Measurements from ENCODE around the gene NALF2. TPM values are rescaled to one million over a fixed set of nuclear protein-coding genes. Genes with fewer than 3 reads are reported as not detected.

The NALF2 gene
- total RNA-seq, 2 donors from 2014 or later, result 0.31 to 0.69 TPM

DNA sequence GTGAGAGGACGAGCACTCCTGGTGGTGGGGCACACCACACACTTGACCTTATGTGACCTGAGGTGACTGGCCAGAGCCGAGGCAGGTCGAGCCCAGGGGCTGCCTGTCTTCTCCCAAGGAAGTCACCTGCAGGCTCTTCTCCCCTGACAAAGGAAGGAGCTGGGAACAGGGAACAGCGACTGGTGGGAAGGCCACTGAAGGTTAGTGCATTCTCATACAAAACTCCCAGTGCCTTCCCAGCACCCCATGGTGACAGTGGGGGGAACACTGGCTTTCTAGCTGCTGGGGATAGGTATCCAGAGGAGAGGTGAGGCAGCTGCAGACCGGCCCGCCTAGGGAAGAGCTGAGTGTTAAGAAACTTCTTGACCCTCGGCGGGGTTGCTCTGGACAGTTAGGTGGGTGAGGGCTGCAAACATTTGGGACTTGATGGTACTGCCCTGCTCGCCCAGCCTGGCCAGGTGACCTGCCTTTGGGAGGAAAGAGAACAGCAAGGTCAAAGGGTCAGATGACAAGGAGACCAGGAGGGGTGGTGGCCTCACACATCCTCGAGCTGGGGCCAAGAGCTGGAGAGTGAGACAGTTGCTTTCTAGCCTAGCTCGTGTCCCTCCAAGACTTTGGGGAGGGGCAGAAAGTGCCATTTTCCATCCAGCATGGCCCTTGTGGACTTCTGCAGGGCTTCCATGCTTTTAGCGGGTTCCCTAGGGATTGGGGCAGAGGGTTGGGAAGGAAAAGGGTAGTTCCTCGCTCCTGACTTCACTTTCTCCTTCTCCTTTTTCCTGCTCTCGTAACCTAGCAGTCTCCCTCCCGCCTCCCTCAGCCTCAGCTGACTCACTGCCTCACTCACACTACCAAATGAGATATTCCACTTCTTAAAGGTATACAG lies 2.7 kb downstream of the NALF2 start:
- Mint-ChIP-seq H3K4me1 (ENCODE audit: low read depth) (peaks cover 4% of the 10 kb centered on the region), H3K27me3 (ENCODE audit: low read depth) (peaks cover 48% of the 10 kb centered on the region), H3K27ac (no peak overlapping the region), H3K9me3 (no peaks in the 10 kb centered on the region), H3K4me3 (no peak overlapping the region), H3K36me3 (ENCODE audit: insufficient read depth in 2 of 2) (no peaks in the 10 kb centered on the region)
- DNase-seq (no peak), ATAC-seq (replicated peaks in 1 of 2) (no peak)

DNA sequence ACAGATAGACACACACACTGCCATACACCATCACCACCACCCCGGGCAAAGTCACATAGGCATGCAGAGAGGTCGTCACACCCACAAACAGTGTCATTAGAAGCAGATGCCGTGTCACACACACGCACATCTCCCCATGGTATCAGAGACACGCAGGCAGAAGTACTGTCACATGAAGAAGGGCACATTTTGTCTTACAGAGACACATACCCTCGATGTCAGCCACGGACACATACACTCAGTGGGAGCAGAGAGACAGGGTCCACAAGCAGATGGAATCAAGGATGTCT lies 3.3 kb downstream of the NALF2 start:
- Mint-ChIP-seq H3K9me3 (no peaks in the 10 kb centered on the region), H3K27ac (no peak overlapping the region), H3K4me1 (ENCODE audit: low read depth) (peaks cover 4% of the 10 kb centered on the region), H3K4me3 (no peak overlapping the region), H3K36me3 (ENCODE audit: insufficient read depth in 2 of 2) (no peaks in the 10 kb centered on the region), H3K27me3 (ENCODE audit: low read depth) (peaks cover 52% of the 10 kb centered on the region)
- ATAC-seq (replicated peaks in 1 of 2) (no peak), DNase-seq (no peak)

DNA sequence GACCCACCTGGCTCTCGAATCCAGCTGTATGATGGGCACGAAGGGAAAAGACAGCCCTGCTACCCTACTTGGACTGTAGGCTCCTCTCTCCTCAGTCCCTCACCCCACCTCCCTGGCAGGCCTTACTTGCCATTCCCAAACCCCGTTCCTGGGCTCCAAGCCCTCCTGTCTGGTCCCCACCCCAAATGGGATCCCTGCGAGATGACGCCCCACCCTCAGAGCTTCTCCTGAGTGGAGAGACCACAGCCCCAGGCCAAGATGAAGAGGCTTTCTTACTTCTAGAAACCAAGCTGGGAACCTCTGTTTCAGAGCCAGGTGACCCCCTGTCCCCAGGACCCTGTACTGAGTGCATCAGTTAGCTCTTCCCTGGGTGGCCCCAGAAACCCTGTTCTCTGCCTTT lies 4.5 kb downstream of the NALF2 start:
- H3K4me3 Mint-ChIP-seq, result no peak overlapping the region
- no peak overlapping the region for H3K27ac Mint-ChIP-seq
- H3K27me3 Mint-ChIP-seq (ENCODE audit: low read depth), result peaks cover 52% of the 10 kb centered on the region
- no peak for ATAC-seq (replicated peaks in 1 of 2)
- H3K36me3 Mint-ChIP-seq (ENCODE audit: insufficient read depth in 2 of 2), result no peaks in the 10 kb centered on the region
- H3K9me3 Mint-ChIP-seq, result no peaks in the 10 kb centered on the region
- peaks cover 4% of the 10 kb centered on the region for H3K4me1 Mint-ChIP-seq (ENCODE audit: low read depth)
- no peak for DNase-seq

DNA sequence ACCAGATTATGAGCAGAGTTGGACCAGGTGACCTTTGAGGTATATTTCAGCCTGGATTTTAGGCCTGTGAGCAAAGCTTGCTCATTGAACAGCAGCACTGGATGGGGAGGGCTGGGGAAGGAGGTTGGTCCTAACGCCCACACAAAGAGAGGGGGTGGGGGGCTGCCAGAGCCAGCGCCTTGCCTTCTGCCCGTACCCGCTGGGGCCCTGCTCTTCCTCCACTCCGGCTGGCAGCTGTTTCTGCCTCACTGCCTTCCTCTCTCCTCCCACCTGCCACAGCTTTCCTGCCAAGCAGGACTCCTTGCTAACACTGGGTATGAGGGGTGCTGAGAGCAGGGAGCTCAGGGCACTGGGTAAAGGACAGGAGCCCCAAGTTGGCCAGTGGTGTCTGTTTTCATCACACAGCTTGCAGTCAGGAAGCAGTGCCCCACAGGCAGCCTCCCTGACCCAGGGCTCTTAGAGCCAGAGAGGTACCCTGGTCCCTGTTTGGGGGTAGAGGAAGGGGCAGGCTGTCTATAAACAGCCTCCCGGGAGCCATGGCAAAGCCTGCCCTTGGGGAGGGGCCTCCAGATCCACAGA lies 6.1 kb downstream of the NALF2 start:
- Mint-ChIP-seq H3K27me3 (ENCODE audit: low read depth) (peaks cover 56% of the 10 kb centered on the region), H3K27ac (no peak overlapping the region), H3K4me1 (ENCODE audit: low read depth) (peaks cover 4% of the 10 kb centered on the region), H3K4me3 (no peak overlapping the region), H3K36me3 (ENCODE audit: insufficient read depth in 2 of 2) (no peaks in the 10 kb centered on the region), H3K9me3 (no peaks in the 10 kb centered on the region)
- DNase-seq (no peak), ATAC-seq (replicated peaks in 1 of 2) (no peak)

DNA sequence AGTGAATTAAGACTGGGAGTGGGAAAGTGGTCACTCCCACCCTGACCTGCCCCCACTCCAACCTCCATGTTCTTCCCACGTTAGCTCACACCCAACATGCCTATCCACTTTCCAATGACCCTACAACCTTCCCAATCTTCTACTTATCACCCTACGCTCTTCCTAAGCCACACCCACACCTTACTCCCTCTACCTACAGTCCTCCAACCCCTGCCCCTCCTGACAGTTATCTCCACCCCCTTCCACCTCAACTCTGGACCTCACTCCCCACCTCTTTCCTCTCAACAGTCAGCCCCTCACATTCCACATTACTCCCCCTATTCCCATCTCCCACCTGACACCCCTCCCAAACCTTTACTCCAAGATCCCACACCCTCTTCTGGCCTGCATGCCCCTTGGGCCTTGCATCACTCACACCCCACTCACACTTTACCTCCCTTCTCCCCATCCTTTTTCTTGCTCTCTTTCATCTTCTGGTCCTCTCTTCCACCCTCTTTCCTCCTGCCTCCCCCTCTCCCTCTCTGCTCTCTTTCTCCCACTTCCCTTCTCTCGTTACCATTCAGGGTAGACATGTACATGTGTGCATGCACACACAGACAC lies 6.9 kb downstream of the NALF2 start:
- no peak overlapping the region for H3K4me3 Mint-ChIP-seq
- no peaks in the 10 kb centered on the region for H3K9me3 Mint-ChIP-seq
- no peaks in the 10 kb centered on the region for H3K36me3 Mint-ChIP-seq (ENCODE audit: insufficient read depth in 2 of 2)
- H3K4me1 Mint-ChIP-seq (ENCODE audit: low read depth), result no peaks in the 10 kb centered on the region
- ATAC-seq (replicated peaks in 1 of 2) (no peak), DNase-seq (no peak)
- peaks cover 57% of the 10 kb centered on the region for H3K27me3 Mint-ChIP-seq (ENCODE audit: low read depth)
- no peak overlapping the region for H3K27ac Mint-ChIP-seq

DNA sequence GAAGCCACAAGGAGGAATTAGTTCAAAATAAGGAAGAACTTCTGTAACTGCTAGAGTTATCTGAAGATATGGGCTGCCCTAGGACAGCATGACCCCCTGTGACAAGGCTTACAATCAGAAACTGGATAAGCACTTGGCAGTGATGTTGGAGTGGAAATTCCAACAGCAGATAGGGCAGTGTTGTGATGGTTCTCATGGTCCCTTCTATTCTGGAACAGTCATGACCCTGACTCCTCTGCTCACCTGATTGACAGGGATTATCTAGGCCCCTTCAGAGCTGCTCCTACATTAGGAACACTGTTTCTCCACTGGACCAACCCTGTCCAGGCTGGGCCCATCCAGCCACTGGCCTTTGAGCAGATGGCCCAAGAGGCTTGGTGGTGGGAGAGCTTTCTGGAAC lies 17.9 kb downstream of the NALF2 start:
- Mint-ChIP-seq H3K27me3 (ENCODE audit: low read depth) (peaks cover 45% of the 10 kb centered on the region), H3K4me3 (no peak overlapping the region), H3K36me3 (ENCODE audit: insufficient read depth in 2 of 2) (no peaks in the 10 kb centered on the region), H3K27ac (no peak overlapping the region), H3K9me3 (no peaks in the 10 kb centered on the region), H3K4me1 (ENCODE audit: low read depth) (no peaks in the 10 kb centered on the region)
- ATAC-seq (replicated peaks in 1 of 2), result no peak
- DNase-seq, result no peak

DNA sequence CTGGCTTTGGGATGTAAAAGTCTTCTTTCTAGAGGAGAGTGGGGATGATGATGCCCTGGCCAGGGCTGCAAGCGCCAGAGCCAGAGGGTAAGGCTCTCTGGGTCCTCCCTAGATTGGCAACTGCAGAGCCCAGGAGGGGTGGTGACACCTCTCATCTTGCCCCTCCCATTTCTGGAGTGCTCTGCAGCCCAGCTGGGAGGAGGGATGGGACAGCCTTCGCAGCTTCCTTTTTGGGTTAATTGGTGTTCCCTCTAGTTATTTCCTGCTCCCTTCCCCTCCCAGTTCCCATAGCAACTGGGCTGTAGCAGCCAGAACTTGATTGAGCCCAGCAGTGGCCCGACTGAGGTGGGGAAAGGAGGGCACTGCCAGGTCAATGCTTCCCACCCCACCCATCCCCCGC lies 19.2 kb downstream of the NALF2 start:
- Mint-ChIP-seq H3K27me3 (ENCODE audit: low read depth) (peaks cover 39% of the 10 kb centered on the region), H3K4me3 (no peak overlapping the region), H3K36me3 (ENCODE audit: insufficient read depth in 2 of 2) (no peaks in the 10 kb centered on the region), H3K9me3 (no peaks in the 10 kb centered on the region), H3K4me1 (ENCODE audit: low read depth) (no peaks in the 10 kb centered on the region), H3K27ac (no peak overlapping the region)
- no peak for ATAC-seq (replicated peaks in 1 of 2)
- DNase-seq, result no peak

DNA sequence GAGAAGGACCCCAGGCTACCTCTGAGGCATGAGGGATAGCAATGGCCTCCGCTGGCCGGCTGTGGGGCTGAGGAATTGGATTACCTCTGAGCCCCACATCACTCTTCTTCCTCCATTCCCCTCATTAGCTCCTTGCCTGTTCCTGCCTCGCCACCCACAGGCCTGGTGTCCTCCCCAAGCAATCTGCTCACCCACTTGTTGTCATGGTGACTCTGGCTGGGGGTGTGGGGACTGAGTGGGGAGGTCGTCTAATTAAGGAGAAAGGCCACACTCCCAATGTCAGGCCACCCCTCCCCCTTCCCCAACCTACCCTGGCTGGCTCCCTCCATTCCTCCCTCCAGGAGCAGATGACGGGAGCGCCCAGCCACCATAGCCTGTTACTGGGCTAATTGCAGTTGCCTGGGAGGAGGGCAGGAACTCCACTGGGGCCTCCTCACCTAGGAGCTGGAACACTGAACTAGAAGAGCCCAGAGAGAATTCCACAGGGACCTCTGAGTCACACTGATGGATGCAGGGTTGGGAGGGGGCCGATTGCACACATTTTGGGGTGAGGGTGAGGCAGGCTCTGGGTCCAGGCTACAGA lies 20.7 kb downstream of the NALF2 start:
- H3K27me3 Mint-ChIP-seq (ENCODE audit: low read depth), result peaks cover 41% of the 10 kb centered on the region
- no peaks in the 10 kb centered on the region for H3K9me3 Mint-ChIP-seq
- no peaks in the 10 kb centered on the region for H3K4me1 Mint-ChIP-seq (ENCODE audit: low read depth)
- H3K27ac Mint-ChIP-seq, result no peak overlapping the region
- ATAC-seq (replicated peaks in 1 of 2), result no peak
- no peak overlapping the region for H3K4me3 Mint-ChIP-seq
- no peaks in the 10 kb centered on the region for H3K36me3 Mint-ChIP-seq (ENCODE audit: insufficient read depth in 2 of 2)
- no peak for DNase-seq

DNA sequence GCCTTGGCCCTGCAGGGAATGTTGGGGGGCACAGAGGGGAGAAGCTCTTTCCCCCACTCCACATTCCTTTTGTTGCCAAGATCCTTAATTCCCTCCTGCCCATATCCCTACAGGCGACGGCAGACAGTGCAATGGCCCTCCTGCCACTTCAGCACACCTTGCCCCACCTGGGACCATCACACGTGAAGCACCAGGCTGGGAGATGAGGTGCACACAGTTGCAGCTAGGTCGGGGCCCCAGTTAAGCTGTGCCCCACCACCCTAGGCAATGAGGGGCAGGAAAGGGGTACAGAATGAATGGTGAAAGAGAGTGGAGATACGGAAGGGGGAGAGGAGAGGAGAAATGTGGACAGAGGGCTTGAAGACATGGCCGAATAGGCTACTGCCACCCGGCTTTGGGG lies 26.2 kb downstream of the NALF2 start:
- Mint-ChIP-seq H3K4me1 (ENCODE audit: low read depth) (no peaks in the 10 kb centered on the region), H3K36me3 (ENCODE audit: insufficient read depth in 2 of 2) (no peaks in the 10 kb centered on the region), H3K9me3 (no peaks in the 10 kb centered on the region), H3K27me3 (ENCODE audit: low read depth) (peaks cover 23% of the 10 kb centered on the region), H3K4me3 (no peak overlapping the region), H3K27ac (no peak overlapping the region)
- no peak for ATAC-seq (replicated peaks in 1 of 2)
- DNase-seq, result no peak

DNA sequence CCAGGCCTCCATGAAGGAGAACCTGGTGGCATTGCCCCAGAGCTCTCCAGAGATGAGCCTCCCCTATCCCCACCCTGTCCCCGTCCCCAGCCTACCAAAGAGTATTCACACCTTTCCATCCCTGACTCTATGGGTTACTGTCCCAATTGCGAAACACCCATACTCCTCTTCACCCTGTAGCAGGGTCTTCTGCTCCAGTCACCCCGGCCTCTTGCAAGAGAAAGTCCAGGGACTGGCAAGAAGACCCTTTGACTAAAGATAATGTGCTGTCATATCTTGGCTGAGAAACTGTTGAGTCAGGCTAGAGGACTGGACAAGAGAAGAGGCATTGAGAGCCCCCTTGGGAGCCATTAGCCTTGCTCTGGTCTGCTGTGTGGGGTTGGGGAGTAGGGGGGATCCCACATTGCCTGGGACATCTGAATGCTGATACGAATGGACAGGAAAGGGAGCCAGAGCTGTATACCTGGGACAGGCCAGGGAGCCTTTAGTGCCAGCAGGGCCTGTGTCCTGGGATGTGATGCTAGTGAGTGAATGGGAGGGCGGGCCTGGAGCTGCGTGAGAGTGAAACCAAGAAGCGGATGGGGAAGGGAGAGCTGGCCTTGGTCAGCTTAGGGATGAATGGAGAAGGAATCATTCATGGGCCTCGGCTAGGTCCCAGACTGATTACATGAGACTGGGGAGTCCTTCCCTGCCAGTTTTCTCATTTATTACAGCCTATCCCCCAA lies 27.1 kb downstream of the NALF2 start:
- Mint-ChIP-seq H3K36me3 (ENCODE audit: insufficient read depth in 2 of 2) (no peaks in the 10 kb centered on the region), H3K4me1 (ENCODE audit: low read depth) (no peaks in the 10 kb centered on the region), H3K4me3 (no peak overlapping the region), H3K27ac (no peak overlapping the region), H3K27me3 (ENCODE audit: low read depth) (peaks cover 22% of the 10 kb centered on the region), H3K9me3 (no peaks in the 10 kb centered on the region)
- no peak for ATAC-seq (replicated peaks in 1 of 2)
- DNase-seq, result no peak

DNA sequence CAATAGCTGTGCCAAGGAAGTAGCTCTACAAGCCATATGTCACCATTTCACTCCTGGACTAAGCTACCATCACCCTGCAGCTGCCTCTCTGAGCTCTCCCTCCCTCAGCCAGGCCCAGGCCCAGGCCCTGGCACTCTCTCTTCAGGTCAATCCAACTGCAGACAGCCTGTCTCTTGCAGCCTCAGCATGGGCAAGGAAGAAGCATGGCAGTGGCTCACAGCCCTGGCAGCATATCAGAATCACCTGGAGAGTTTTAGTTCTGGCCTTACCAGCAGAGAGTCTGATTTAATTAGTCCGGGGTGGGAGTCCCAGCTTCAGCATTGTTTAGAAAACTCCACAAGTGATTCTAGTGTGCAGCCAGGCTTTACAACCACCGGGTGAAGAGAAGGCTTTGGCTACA lies 31.5 kb downstream of the NALF2 start:
- ATAC-seq (replicated peaks in 1 of 2) (no peak), DNase-seq (no peak)
- H3K27me3 Mint-ChIP-seq (ENCODE audit: low read depth), result peaks cover 29% of the 10 kb centered on the region
- no peaks in the 10 kb centered on the region for H3K36me3 Mint-ChIP-seq (ENCODE audit: insufficient read depth in 2 of 2)
- H3K4me3 Mint-ChIP-seq, result no peak overlapping the region
- H3K27ac Mint-ChIP-seq, result no peak overlapping the region
- peaks cover 13% of the 10 kb centered on the region for H3K4me1 Mint-ChIP-seq (ENCODE audit: low read depth)
- no peaks in the 10 kb centered on the region for H3K9me3 Mint-ChIP-seq

DNA sequence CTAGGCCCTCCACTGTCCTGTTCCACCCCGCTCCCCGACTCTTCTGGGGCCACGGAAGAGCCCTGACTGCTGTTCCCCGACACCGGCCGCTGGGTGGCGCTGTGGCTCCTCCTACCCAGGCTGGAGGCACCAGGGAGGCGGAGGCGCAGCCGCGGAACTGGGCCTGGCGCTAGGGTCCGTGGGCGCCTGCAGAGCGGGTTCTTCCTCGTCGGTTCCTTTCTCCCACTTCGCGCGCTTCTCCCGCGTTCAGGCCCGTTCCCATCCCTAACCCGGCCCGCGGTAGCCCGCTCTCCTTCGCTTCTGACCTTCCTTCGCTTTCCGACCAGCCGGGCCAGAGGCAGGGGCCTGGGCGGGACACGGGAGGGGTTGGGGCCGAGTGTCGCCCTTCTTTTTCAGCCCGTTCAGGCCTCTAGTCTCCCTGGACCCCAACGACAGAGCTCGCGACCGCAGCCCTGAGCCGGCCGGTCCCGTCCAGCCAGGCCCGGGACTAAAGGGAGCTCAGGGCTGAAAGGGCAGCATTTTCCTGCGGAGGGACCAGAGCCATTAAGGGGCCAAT lies 34.3 kb downstream of the NALF2 start:
- Mint-ChIP-seq H3K4me3 (peak overlapping the region; percentile 47 to 76), H3K27me3 (ENCODE audit: low read depth) (peaks cover 42% of the 10 kb centered on the region)

DNA sequence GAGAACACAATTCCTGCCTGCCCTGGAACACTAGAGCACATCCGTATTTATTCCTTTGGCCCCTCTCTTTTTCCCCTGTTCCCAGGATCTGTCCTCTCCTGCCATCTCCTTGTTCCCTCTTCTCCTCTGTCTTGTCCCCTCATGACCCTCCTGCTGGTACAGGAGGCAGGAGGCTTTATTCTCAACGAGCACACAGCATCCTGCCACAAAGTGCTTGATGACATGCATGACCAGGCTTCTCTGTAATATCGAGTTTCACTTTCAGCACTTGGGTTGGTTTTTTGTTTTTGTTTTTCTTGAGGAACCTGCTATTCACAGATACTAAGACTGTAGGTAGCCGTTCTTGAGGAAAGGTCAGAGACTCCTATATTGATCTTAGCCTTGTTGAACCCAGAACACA lies 35.3 kb downstream of the NALF2 start:
- Mint-ChIP-seq H3K27ac (peak overlapping the region; percentile 36), H3K4me3 (peak overlapping the region; percentile 66 to 76), H3K4me1 (ENCODE audit: low read depth) (peaks cover 13% of the 10 kb centered on the region), H3K9me3 (no peaks in the 10 kb centered on the region), H3K36me3 (ENCODE audit: insufficient read depth in 2 of 2) (no peaks in the 10 kb centered on the region), H3K27me3 (ENCODE audit: low read depth) (peaks cover 47% of the 10 kb centered on the region)
- ATAC-seq (replicated peaks in 1 of 2) (peak in 1 of 2 donors; percentile 29), DNase-seq (peak in 1 of 2 donors; percentile 4)

More for the DNA sequence above, 34.3 kb downstream of the NALF2 start:
- Mint-ChIP-seq H3K4me1 (ENCODE audit: low read depth) (peaks cover 13% of the 10 kb centered on the region), H3K27ac (no peak overlapping the region), H3K36me3 (ENCODE audit: insufficient read depth in 2 of 2) (no peaks in the 10 kb centered on the region), H3K9me3 (no peaks in the 10 kb centered on the region)
- peak; percentile 93 to 97 for ATAC-seq (replicated peaks in 1 of 2)
- DNase-seq, result peak; percentile 78 to 81

Data from activated T-cell treated with anti-CD3 and anti-CD28 coated beads, Interleukin-2, amount 50 U/mL, for 72 hours (primary cell).